B cell (primary cell): ENCODE measurements around the gene RFC3.

Source experiments
- CTCF ChIP-seq: fragments of 200-600 bp; IDR thresholded peaks from one replicate; pipeline ENCODE4 v1.8.0; 2022; ENCODE audit warnings: antibody characterized with exemption, mild to moderate bottlenecking
- EZH2 ChIP-seq: IDR thresholded peaks from 2 replicates; pipeline ENCODE4 v1.6.1; 2012; ENCODE audit warnings: borderline replicate concordance, low read depth, mild to moderate bottlenecking, moderate library complexity, low read length; ENCODE audit not compliant: insufficient read depth, poor library complexity, severe bottlenecking

GRCh38 chr13:33806470-33807248 is 11.3 kb upstream of the RFC3 start:
- TF ChIP-seq CTCF (no peak), EZH2 (no peak)
